ENCODE measurements around the gene DAPL1. TPM values are rescaled to one million over a fixed set of nuclear protein-coding genes. Genes with fewer than 3 reads are reported as not detected.

The DAPL1 gene
- total RNA-seq, 1 experiment from 2014 or later = not detected

DNA sequence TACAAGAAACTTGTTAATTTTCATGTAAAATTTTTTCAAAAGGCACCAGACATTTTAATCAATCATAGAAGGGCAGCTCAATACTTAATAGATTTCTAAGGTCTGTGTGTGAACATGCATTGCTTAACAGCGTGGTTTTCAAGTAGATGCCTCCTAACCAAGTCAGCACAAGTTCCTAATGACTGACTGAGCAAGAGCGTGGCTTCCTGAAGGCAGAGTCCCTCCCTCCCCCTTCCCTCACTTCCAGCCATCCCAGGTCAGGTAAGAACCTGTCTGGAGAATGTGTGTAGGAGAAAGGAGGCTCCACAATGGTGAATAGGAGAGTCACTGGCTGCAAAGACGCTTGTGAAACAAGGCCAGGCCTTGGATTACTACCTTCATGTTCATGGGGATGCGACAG, 33.5 kb upstream of the DAPL1 start:
- no peaks in the 10 kb centered on the region for H3K4me1 ChIP-seq (ENCODE audit: control insufficient read depth, insufficient read depth, low read length)
- ChIA-PET CTCF (no interaction called here), POLR2A (interaction anchor here (0.6 kb wide), 2 partner anchors 137 to 304 kb away, joined by 7 to 9 read pairs; no protein-coding TSS in a partner anchor)
- TF ChIP-seq POLR2AphosphoS5 (IDR thresholded peaks at IDR 0.05; ENCODE audit: low read depth, low read length) (no peak), SIN3A (IDR thresholded peaks at IDR 0.05; ENCODE audit: borderline replicate concordance, insufficient read depth, low read depth, low read length) (no peak), TCF7L2 (IDR thresholded peaks at IDR 0.05; ENCODE audit: low read depth, low read length) (no peak)
- TF ChIP-seq, protein P1, sequence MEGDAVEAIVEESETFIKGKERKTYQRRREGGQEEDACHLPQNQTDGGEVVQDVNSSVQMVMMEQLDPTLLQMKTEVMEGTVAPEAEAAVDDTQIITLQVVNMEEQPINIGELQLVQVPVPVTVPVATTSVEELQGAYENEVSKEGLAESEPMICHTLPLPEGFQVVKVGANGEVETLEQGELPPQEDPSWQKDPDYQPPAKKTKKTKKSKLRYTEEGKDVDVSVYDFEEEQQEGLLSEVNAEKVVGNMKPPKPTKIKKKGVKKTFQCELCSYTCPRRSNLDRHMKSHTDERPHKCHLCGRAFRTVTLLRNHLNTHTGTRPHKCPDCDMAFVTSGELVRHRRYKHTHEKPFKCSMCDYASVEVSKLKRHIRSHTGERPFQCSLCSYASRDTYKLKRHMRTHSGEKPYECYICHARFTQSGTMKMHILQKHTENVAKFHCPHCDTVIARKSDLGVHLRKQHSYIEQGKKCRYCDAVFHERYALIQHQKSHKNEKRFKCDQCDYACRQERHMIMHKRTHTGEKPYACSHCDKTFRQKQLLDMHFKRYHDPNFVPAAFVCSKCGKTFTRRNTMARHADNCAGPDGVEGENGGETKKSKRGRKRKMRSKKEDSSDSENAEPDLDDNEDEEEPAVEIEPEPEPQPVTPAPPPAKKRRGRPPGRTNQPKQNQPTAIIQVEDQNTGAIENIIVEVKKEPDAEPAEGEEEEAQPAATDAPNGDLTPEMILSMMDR (IDR thresholded peaks at IDR 0.05) = no peak
- TF ChIP-seq, protein P2, sequence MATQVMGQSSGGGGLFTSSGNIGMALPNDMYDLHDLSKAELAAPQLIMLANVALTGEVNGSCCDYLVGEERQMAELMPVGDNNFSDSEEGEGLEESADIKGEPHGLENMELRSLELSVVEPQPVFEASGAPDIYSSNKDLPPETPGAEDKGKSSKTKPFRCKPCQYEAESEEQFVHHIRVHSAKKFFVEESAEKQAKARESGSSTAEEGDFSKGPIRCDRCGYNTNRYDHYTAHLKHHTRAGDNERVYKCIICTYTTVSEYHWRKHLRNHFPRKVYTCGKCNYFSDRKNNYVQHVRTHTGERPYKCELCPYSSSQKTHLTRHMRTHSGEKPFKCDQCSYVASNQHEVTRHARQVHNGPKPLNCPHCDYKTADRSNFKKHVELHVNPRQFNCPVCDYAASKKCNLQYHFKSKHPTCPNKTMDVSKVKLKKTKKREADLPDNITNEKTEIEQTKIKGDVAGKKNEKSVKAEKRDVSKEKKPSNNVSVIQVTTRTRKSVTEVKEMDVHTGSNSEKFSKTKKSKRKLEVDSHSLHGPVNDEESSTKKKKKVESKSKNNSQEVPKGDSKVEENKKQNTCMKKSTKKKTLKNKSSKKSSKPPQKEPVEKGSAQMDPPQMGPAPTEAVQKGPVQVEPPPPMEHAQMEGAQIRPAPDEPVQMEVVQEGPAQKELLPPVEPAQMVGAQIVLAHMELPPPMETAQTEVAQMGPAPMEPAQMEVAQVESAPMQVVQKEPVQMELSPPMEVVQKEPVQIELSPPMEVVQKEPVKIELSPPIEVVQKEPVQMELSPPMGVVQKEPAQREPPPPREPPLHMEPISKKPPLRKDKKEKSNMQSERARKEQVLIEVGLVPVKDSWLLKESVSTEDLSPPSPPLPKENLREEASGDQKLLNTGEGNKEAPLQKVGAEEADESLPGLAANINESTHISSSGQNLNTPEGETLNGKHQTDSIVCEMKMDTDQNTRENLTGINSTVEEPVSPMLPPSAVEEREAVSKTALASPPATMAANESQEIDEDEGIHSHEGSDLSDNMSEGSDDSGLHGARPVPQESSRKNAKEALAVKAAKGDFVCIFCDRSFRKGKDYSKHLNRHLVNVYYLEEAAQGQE (IDR thresholded peaks at IDR 0.05; ENCODE audit: insufficient read depth in 1 of 2, low read depth in 2 of 2, low read length in 1 of 2) = no peak
- peaks cover 7% of the 10 kb centered on the region; the same call in 1 of the 2 replicates for H3K27me3 ChIP-seq (ENCODE audit: control insufficient read depth, insufficient read depth, low read length)
- BruUV-seq (replicated peaks) = no TSS peak
- no peak overlapping the region for H3K27ac ChIP-seq (ENCODE audit: low read length)
- no peaks in the 10 kb centered on the region for H3K36me3 ChIP-seq (ENCODE audit: control insufficient read depth, insufficient read depth, low read length)
- DNase-seq (ENCODE audit: low read depth, low spot score) (no peak), ATAC-seq (no peak)
- in situ Hi-C loops (cut with HindIII; ENCODE audit: low pct_unique_long_range_greater_than_20kb, low sequenced_read_pairs) (no loop called here), intact Hi-C loops (cut with micrococcal nuclease; ENCODE audit: unreplicated experiment) (no loop called here)
- H3K4me3 ChIP-seq (ENCODE audit: low read depth in 2 of 2, low read length in 2 of 2) = no peak overlapping the region
- no peaks in the 10 kb centered on the region for H3K9me3 ChIP-seq (ENCODE audit: control insufficient read depth, insufficient read depth, low read depth, low read length)

DNA sequence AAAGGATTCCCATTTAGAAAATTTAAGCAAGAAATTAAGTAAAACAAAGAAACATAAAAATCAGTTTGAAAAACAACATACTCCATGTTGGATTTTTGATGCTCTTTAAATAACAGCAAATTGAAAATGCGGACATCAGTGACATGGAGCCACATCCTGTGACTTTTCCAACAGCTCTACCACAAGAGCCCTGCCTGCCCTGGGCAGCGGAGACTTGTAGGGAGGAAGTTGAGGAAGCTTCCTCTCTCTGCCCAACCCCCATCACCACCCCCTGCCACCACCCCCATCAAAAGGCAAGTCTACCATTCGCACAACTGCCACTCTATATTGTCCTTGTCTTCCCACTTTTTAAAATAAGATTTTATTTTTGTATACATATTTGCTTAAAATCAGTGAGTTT, 32.8 kb upstream of the DAPL1 start:
- ChIA-PET CTCF (interaction anchor here (0.6 kb wide), 1 partner anchor 11 kb away, joined by 6 read pairs; no protein-coding TSS in a partner anchor), POLR2A (no interaction called here)
- BruUV-seq (replicated peaks) = no TSS peak

More for the DNA sequence above, 32.8 kb upstream of the DAPL1 start:
- H3K27me3 ChIP-seq (ENCODE audit: control insufficient read depth, insufficient read depth, low read length) = peaks cover 7% of the 10 kb centered on the region; the same call in 1 of the 2 replicates
- no peaks in the 10 kb centered on the region for H3K4me1 ChIP-seq (ENCODE audit: control insufficient read depth, insufficient read depth, low read length)
- in situ Hi-C loops (cut with HindIII; ENCODE audit: low pct_unique_long_range_greater_than_20kb, low sequenced_read_pairs) (no loop called here), intact Hi-C loops (cut with micrococcal nuclease; ENCODE audit: unreplicated experiment) (no loop called here)
- TF ChIP-seq, protein P2 (IDR thresholded peaks at IDR 0.05; ENCODE audit: insufficient read depth in 1 of 2, low read depth in 2 of 2, low read length in 1 of 2) = no peak
- TF ChIP-seq, protein P1 (IDR thresholded peaks at IDR 0.05) = no peak
- TF ChIP-seq SIN3A (IDR thresholded peaks at IDR 0.05; ENCODE audit: borderline replicate concordance, insufficient read depth, low read depth, low read length) (no peak), TCF7L2 (IDR thresholded peaks at IDR 0.05; ENCODE audit: low read depth, low read length) (no peak), POLR2AphosphoS5 (IDR thresholded peaks at IDR 0.05; ENCODE audit: low read depth, low read length) (no peak)
- H3K9me3 ChIP-seq (ENCODE audit: control insufficient read depth, insufficient read depth, low read depth, low read length) = no peaks in the 10 kb centered on the region
- no peak overlapping the region for H3K4me3 ChIP-seq (ENCODE audit: low read depth in 2 of 2, low read length in 2 of 2)
- no peaks in the 10 kb centered on the region for H3K36me3 ChIP-seq (ENCODE audit: control insufficient read depth, insufficient read depth, low read length)
- ATAC-seq (no peak), DNase-seq (ENCODE audit: low read depth, low spot score) (no peak)
- no peak overlapping the region for H3K27ac ChIP-seq (ENCODE audit: low read length)

Data from Panc1 (cell line).